IMR-90 (cell line): ENCODE results near the gene FRYL. TPM values are rescaled to one million over a fixed set of nuclear protein-coding genes. Genes with fewer than 3 reads are reported as not detected.

Experiments used
- ATAC-seq: fragments of 200-7000 bp; cut with Tn5 transposase; 2 replicates; pipeline ENCODE4 v1.9.1; 2020; ENCODE audit warnings: low read depth, mild to moderate bottlenecking, moderate library complexity
- BruUV-seq: library from RNA; stranded (reverse); fragments of 400-500 nt; replicated peaks from 2 replicates; lab custom pipeline; 2021; lab: Mats Ljungman, UMichigan
- CTCF ChIA-PET: fragments of 300-600 bp; formaldehyde crosslinking; extraction: SDS; loops from one replicate; lab custom pipeline; 2021; ENCODE audit warnings: antibody characterized with exemption; lab: Yijun Ruan, JAX
- POLR2A ChIA-PET: fragments of 300-600 bp; sonication (Branson Sonifier 250); formaldehyde crosslinking; loops from one replicate; lab custom pipeline; 2022; ENCODE audit warnings: antibody characterized with exemption; ENCODE audit not compliant: unreplicated experiment; lab: Charles Lee
- DNase-seq: peaks from one replicate; pipeline ENCODE4 v3.0.0; 2013
- H2AFZ ChIP-seq: replicated peaks from 2 replicates; pipeline ENCODE3; 2013; ENCODE audit warnings: low read length, mild to moderate bottlenecking; ENCODE audit not compliant: poor library complexity
- H2AK5ac ChIP-seq: 2 replicates; pipeline ENCODE4 v1.6.1; 2013; ENCODE audit warnings: low read depth, low read length, inconsistent platforms
- H2AK9ac ChIP-seq: replicated peaks from 2 replicates; pipeline ENCODE3; 2013; ENCODE audit warnings: mild to moderate bottlenecking, low read depth, low read length, moderate library complexity; ENCODE audit not compliant: poor library complexity
- H2BK120ac ChIP-seq: 2 replicates; pipeline ENCODE4 v1.6.1; 2013; ENCODE audit warnings: low read depth, low read length, inconsistent platforms
- H2BK15ac ChIP-seq: 3 replicates; pipeline ENCODE4 v1.6.1; 2013; ENCODE audit warnings: low read depth, low read length, inconsistent platforms
- H2BK20ac ChIP-seq: 2 replicates; pipeline ENCODE4 v1.6.1; 2013; ENCODE audit warnings: low read depth, mild to moderate bottlenecking, inconsistent platforms, low read length, moderate library complexity
- H2BK5ac ChIP-seq: 2 replicates; pipeline ENCODE4 v1.6.1; 2013; ENCODE audit warnings: mild to moderate bottlenecking, low read depth, low read length, inconsistent platforms; ENCODE audit not compliant: poor library complexity, severe bottlenecking
- H3K14ac ChIP-seq: replicated peaks from 2 replicates; pipeline ENCODE4 v1.6.1; 2013; ENCODE audit warnings: low read depth, low read length, inconsistent platforms
- H3K18ac ChIP-seq: 2 replicates; pipeline ENCODE4 v1.6.1; 2013; ENCODE audit warnings: low read depth, low read length, control low read depth
- H3K23ac ChIP-seq: 2 replicates; pipeline ENCODE4 v1.6.1; 2013; ENCODE audit warnings: low read depth, low read length, inconsistent platforms
- H3K27ac ChIP-seq: 2 replicates; pipeline ENCODE4 v1.5.1; 2013; ENCODE audit warnings: mild to moderate bottlenecking, control low read depth, low read length; ENCODE audit not compliant: insufficient read depth
- H3K27me3 ChIP-seq: 2 replicates; pipeline ENCODE4 v1.6.1; 2013; ENCODE audit warnings: low read length; ENCODE audit not compliant: control insufficient read depth, insufficient read depth
- H3K36me3 ChIP-seq: 2 replicates; pipeline ENCODE4 v1.6.1; 2013; ENCODE audit warnings: low read length, mixed read lengths; ENCODE audit not compliant: control insufficient read depth, insufficient read depth
- H3K4ac ChIP-seq: 2 replicates; pipeline ENCODE4 v1.6.1; 2013; ENCODE audit warnings: low read depth, low read length, inconsistent platforms
- H3K4me1 ChIP-seq: 2 replicates; pipeline ENCODE4 v1.6.1; 2013; ENCODE audit warnings: low read length, mixed read lengths; ENCODE audit not compliant: control insufficient read depth, insufficient read depth
- H3K4me2 ChIP-seq: 2 replicates; pipeline ENCODE4 v1.6.1; 2013; ENCODE audit warnings: low read depth, mild to moderate bottlenecking, control low read depth, low read length, moderate library complexity
- H3K4me3 ChIP-seq: 2 replicates; pipeline ENCODE4 v1.5.1; 2013; ENCODE audit warnings: low read depth, mild to moderate bottlenecking, control low read depth, low read length, moderate library complexity; ENCODE audit not compliant: insufficient read depth
- H3K56ac ChIP-seq: 2 replicates; pipeline ENCODE4 v1.6.1; 2013; ENCODE audit warnings: low read length, inconsistent platforms; ENCODE audit not compliant: insufficient read depth; ENCODE audit errors: extremely low read depth
- H3K79me1 ChIP-seq, 2 experiments: 2 replicates each; pipeline ENCODE4 v1.6.1; 2013; ENCODE audit warnings: low read length in 2 of 2, inconsistent platforms in 1 of 2, low read depth in 1 of 2
- H3K9ac ChIP-seq: 2 replicates; pipeline ENCODE4 v1.6.1; 2013; ENCODE audit warnings: low read depth, low read length, control low read depth
- H3K9me1 ChIP-seq: 2 replicates; pipeline ENCODE4 v1.6.1; 2013; ENCODE audit warnings: low read length, inconsistent platforms; ENCODE audit not compliant: insufficient read depth
- H3K9me3 ChIP-seq: 2 replicates; pipeline ENCODE4 v1.6.1; 2013; ENCODE audit warnings: low read length; ENCODE audit not compliant: control insufficient read depth, insufficient read depth
- H4K20me1 ChIP-seq: 2 replicates; pipeline ENCODE4 v1.6.1; 2013; ENCODE audit warnings: low read length, inconsistent platforms; ENCODE audit not compliant: insufficient read depth
- H4K5ac ChIP-seq: 2 replicates; pipeline ENCODE4 v1.6.1; 2013; ENCODE audit warnings: mild to moderate bottlenecking, low read depth, low read length, control low read depth
- H4K8ac ChIP-seq, 2 experiments: 2 replicates each; pipeline ENCODE4 v1.6.1; 2013; ENCODE audit warnings: low read depth in 2 of 2, low read length in 2 of 2, control low read depth in 1 of 2, inconsistent platforms in 1 of 2
- H4K91ac ChIP-seq: 2 replicates; pipeline ENCODE4 v1.6.1; 2013; ENCODE audit warnings: low read depth, low read length, inconsistent platforms; ENCODE audit not compliant: insufficient read depth
- CHD1 ChIP-seq: IDR thresholded peaks from 2 replicates; pipeline ENCODE4 v1.6.1; 2012; ENCODE audit warnings: low read depth, low read length, improper control_type of control experiment
- CTCF ChIP-seq: conservative IDR thresholded peaks from 2 replicates; pipeline ENCODE4 v1.5.1; 2012; ENCODE audit warnings: mild to moderate bottlenecking, low read depth, low read length, improper control_type of control experiment
- ELK1 ChIP-seq: fragments of 150-350 bp; IDR thresholded peaks from 2 replicates; pipeline ENCODE4 v1.6.1; 2016; ENCODE audit warnings: low read depth, mild to moderate bottlenecking, low read length, moderate library complexity, borderline replicate concordance
- MAFK ChIP-seq: IDR thresholded peaks from 2 replicates; pipeline ENCODE4 v1.6.1; 2012; ENCODE audit warnings: low read depth, low read length, improper control_type of control experiment
- MXI1 ChIP-seq: IDR thresholded peaks from 2 replicates; pipeline ENCODE4 v1.6.1; 2012; ENCODE audit warnings: low read depth, mild to moderate bottlenecking, low read length, moderate library complexity, borderline replicate concordance
- POLR2A ChIP-seq: IDR thresholded peaks from 2 replicates; pipeline ENCODE4 v1.6.1; 2012; ENCODE audit warnings: mild to moderate bottlenecking, low read depth, low read length
- WGBS, 2 experiments: methylation state at CpG; one replicate each; pipeline versions ENCODE4 v1.1.5 to v1.1.7; 2013; ENCODE audit warnings: missing lambda C conversion rate in 2 of 2; ENCODE audit not compliant: insufficient read length in 1 of 2; ENCODE audit errors: extremely low coverage in 2 of 2; 5-methylcytosine and 5-hydroxymethylcytosine counted together
- dilution Hi-C: fragments of 300-500 bp; cut with HindIII; formaldehyde crosslinking; loops from one replicate; pipeline ENCODE4 v1.14.3; 2018; ENCODE audit warnings: low sequenced_read_pairs; ENCODE audit not compliant: unreplicated experiment
- in situ Hi-C: fragments of 300-500 bp; cut with MboI; formaldehyde crosslinking; loops from 3 replicates; pipeline ENCODE4 v1.14.3; 2019; ENCODE audit warnings: low sequenced_read_pairs, inconsistent platforms, mixed read lengths
- intact Hi-C: fragments of 100-400 bp; cut with micrococcal nuclease; formaldehyde crosslinking; loops from 2 replicates; pipeline ENCODE4 v1.10.0; 2022
- polyA plus RNA-seq, 3 experiments: library from polyadenylated mRNA; depleted of rRNA; stranded (reverse); fragments of >200 nt; gene quantifications; 2 replicates each; pipeline ENCODE4 v1.2.3, GENCODE V29; 2012; ENCODE audit warnings: low replicate concordance in 1 of 3
- total RNA-seq: library from RNA; depleted of rRNA; stranded (reverse); fragments of >200 nt; gene quantifications from 2 replicates; pipeline ENCODE4 v1.2.3, GENCODE V29; 2012

FRYL gene
- total and polyA plus RNA-seq, 2 of the 4 experiments (the other 2 are of a cell fraction): 9.9 to 77.4 TPM

GRCh38 chr4:48795108-48795507 lies 15.0 kb upstream of the FRYL start:
- Histone ChIP-seq H2BK120ac (no peak overlapping the region), H3K56ac (no peak overlapping the region), H3K4ac (no peak overlapping the region), H3K14ac (no peak overlapping the region), H4K20me1 (no peaks in the 10 kb centered on the region), H3K4me2 (no peak overlapping the region), H2BK20ac (no peak overlapping the region), H4K91ac (no peak overlapping the region), H4K5ac (no peak overlapping the region), H2AK9ac (no peak overlapping the region), H3K79me1 (no peaks in the 10 kb centered on the region), H3K4me1 (no peaks in the 10 kb centered on the region), H3K27me3 (no peaks in the 10 kb centered on the region), H3K9me1 (0 out of 2 replicates have a peak, but pooled peaks cover 2% of the 10 kb centered on the region), H2BK5ac (no peak overlapping the region), H2AFZ (no peak overlapping the region), H3K18ac (no peak overlapping the region), H3K27ac (no peak overlapping the region), H4K8ac (no peak overlapping the region), H3K9me3 (no peaks in the 10 kb centered on the region), H2BK15ac (no peak overlapping the region), H3K23ac (no peak overlapping the region), H3K4me3 (no peak overlapping the region), H3K36me3 (no peaks in the 10 kb centered on the region), H3K9ac (no peak overlapping the region), H2AK5ac (no peak overlapping the region)
- intact Hi-C loops (no loop called here), in situ Hi-C loops (no loop called here), dilution Hi-C loops (no loop called here)
- no TSS peak for BruUV-seq
- POLR2A ChIA-PET: no interaction called here
- CTCF ChIA-PET: no interaction called here
- DNase-seq (no peak), ATAC-seq (no peak)
- WGBS, 2 experiments: no CpG with 5 or more reads among the region's 3 CpGs
- TF ChIP-seq MAFK: no peak
- no peak for TF ChIP-seq ELK1
- TF ChIP-seq CHD1: no peak
- TF ChIP-seq MXI1: no peak
- TF ChIP-seq CTCF: no peak
- TF ChIP-seq POLR2A: no peak
